ENCODE data around the gene MCTP2.

DNA sequence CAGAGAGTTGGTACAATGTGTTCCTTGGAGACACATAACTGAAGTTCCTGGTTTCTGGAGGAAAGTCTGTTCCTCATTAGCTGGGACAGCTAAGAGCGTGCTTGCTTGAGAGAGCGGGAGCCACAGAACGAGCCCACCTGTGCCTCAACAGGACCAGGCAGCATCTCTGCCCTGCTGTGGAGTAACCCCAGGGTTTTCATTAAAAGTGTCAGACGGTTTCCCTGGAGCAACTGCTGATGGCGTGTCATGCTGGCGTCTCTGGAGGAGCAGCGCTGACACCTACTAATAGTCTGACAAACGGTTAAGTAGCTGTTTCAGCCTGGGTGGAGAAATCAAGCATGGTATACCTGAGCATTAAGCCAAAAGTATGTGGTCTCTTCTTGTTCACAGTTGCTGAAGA, 150.0 kb downstream of the MCTP2 start:
- TF ChIP-seq SMARCA4 (IDR thresholded peaks at IDR 0.05) = no peak
- no peak for TF ChIP-seq NR1H2 (CRISPR knock-in tag; IDR thresholded peaks at IDR 0.05)

Measured in K562 (cell line).